NCI-H69 (cell line): ENCODE results near the gene NR2F2.
A peak's percentile ranks its signal among the peaks of the same experiment; 100 is the strongest.
"Not testable (repeated sequence)": the region's sequence is repeated elsewhere in the genome, so short reads cannot be mapped to it uniquely, and the experiment has no call there.

Experiments used
- DNase-seq: peaks from one replicate; lab custom pipeline; 2025; lab: John Stamatoyannopoulos, UW

The NR2F2 gene

GRCh38 chr15:96367311-96368200 is 37.1 kb downstream of the NR2F2 start:
- no peak for DNase-seq

GRCh38 chr15:96369351-96369750 is 38.9 kb downstream of the NR2F2 start:
- DNase-seq: no peak

- DNase-seq: no peak
These were observed 39.5 kb downstream of the NR2F2 start for GRCh38 chr15:96369825-96370621.

- no peak for DNase-seq
These were observed 42.1 kb downstream of the NR2F2 start for GRCh38 chr15:96372554-96372953.

GRCh38 chr15:96374499-96374898 is 44.0 kb downstream of the NR2F2 start:
- DNase-seq: peak; percentile 1

GRCh38 chr15:96379592-96379991 is 49.1 kb downstream of the NR2F2 start:
- DNase-seq: not testable (repeated sequence)

GRCh38 chr15:96381463-96381862 is 51.0 kb downstream of the NR2F2 start:
- no peak for DNase-seq

- no peak for DNase-seq
These were observed 54.7 kb downstream of the NR2F2 start for GRCh38 chr15:96385195-96385594.

GRCh38 chr15:96388673-96389072 is 58.2 kb downstream of the NR2F2 start:
- DNase-seq: no peak
